CD14-positive monocyte (primary cell): ENCODE data around the gene SOX21. TPM values are rescaled to one million over a fixed set of nuclear protein-coding genes. Genes with fewer than 3 reads are reported as not detected.

Source experiments
- DNase-seq, 3 donors: peaks; one replicate each; pipeline ENCODE4 v3.0.0-alpha.2; 2011 to 2022
- H2AFZ ChIP-seq: 2 replicates; pipeline ENCODE4 v1.6.0; 2012; ENCODE audit warnings: mild to moderate bottlenecking, low read depth, low read length, inconsistent platforms; ENCODE audit not compliant: insufficient read depth, poor library complexity, severe bottlenecking
- H3K27ac ChIP-seq, 2 donors: 1 replicate in 1 of 2; 2 replicates in 1 of 2; pipeline ENCODE4 v1.5.1; 2012 to 2013; ENCODE audit warnings: low read length in 2 of 2, control low read depth in 1 of 2, inconsistent platforms in 1 of 2, low read depth in 1 of 2, mild to moderate bottlenecking in 1 of 2
- H3K27me3 ChIP-seq, 2 donors: one replicate each; pipeline versions ENCODE4 v1.6.0 to v1.6.1; 2011 to 2013; ENCODE audit warnings: low read length in 2 of 2; ENCODE audit not compliant: control insufficient read depth in 2 of 2, insufficient read depth in 2 of 2
- H3K36me3 ChIP-seq, 2 donors: replicated peaks in 1 of 2; 1 replicate in 1 of 2; 2 replicates in 1 of 2; pipeline versions ENCODE4 v1.5.1 to v1.6.1; 2012 to 2013; ENCODE audit warnings: low read length in 2 of 2, control low read depth in 1 of 2, inconsistent platforms in 1 of 2, mild to moderate bottlenecking in 1 of 2; ENCODE audit not compliant: insufficient read depth in 2 of 2, control insufficient read depth in 1 of 2
- H3K4me1 ChIP-seq, 2 donors: 1 replicate in 1 of 2; 2 replicates in 1 of 2; pipeline versions ENCODE4 v1.5.1 to v1.6.1; 2012 to 2013; ENCODE audit warnings: low read length in 2 of 2, control low read depth in 1 of 2, inconsistent platforms in 1 of 2, mild to moderate bottlenecking in 1 of 2, moderate library complexity in 1 of 2; ENCODE audit not compliant: insufficient read depth in 2 of 2, control insufficient read depth in 1 of 2
- H3K4me2 ChIP-seq: replicated peaks from 2 replicates; pipeline ENCODE3; 2012; ENCODE audit warnings: low read length, moderate library complexity, mild to moderate bottlenecking; ENCODE audit not compliant: poor library complexity, severe bottlenecking; ENCODE audit errors: extremely low read depth
- H3K4me3 ChIP-seq, 3 experiments: fragments of 200-600 bp in 1 of 3; sonication (generic) in 1 of 3; replicated peaks in 1 of 3; 1 replicate in 2 of 3; 2 replicates in 1 of 3; pipeline ENCODE4 v1.5.1; 2011 to 2013; ENCODE audit warnings: low read length in 3 of 3, mild to moderate bottlenecking in 3 of 3, control low read depth in 2 of 3, low read depth in 2 of 3, inconsistent platforms in 1 of 3, moderate library complexity in 1 of 3
- H3K79me2 ChIP-seq: 2 replicates; pipeline ENCODE4 v1.6.0; 2012; ENCODE audit warnings: mild to moderate bottlenecking, control low read depth, inconsistent platforms, low read length, moderate library complexity; ENCODE audit not compliant: insufficient read depth
- H3K9ac ChIP-seq: 2 replicates; pipeline ENCODE4 v1.6.0; 2017; ENCODE audit warnings: low read length, mild to moderate bottlenecking; ENCODE audit not compliant: insufficient read depth, poor library complexity, severe bottlenecking
- H3K9me3 ChIP-seq, 2 donors: replicated peaks in 1 of 2; 1 replicate in 1 of 2; 2 replicates in 1 of 2; pipeline versions ENCODE4 v1.5.1 to v1.6.1; 2012 to 2013; ENCODE audit warnings: low read length in 2 of 2, control low read depth in 1 of 2; ENCODE audit not compliant: control insufficient read depth in 1 of 2, insufficient read depth in 1 of 2
- H4K20me1 ChIP-seq: 2 replicates; pipeline ENCODE4 v1.6.0; 2012; ENCODE audit warnings: mild to moderate bottlenecking, low read length, control low read depth, moderate library complexity; ENCODE audit not compliant: insufficient read depth
- H3K27ac Mint-ChIP-seq, 7 donors: one replicate each; pipeline ENCODE4 v1.8.0; 2020; ENCODE audit warnings: mild to moderate bottlenecking in 7 of 7, mixed read lengths in 7 of 7, moderate library complexity in 6 of 7, inconsistent platforms in 2 of 7
- H3K27me3 Mint-ChIP-seq, 3 donors: one replicate each; pipeline ENCODE4 v1.8.0; 2021 to 2022; ENCODE audit warnings: low read depth in 3 of 3, mild to moderate bottlenecking in 3 of 3, mixed read lengths in 3 of 3, moderate library complexity in 3 of 3, inconsistent platforms in 1 of 3
- H3K36me3 Mint-ChIP-seq, 2 donors: one replicate each; pipeline ENCODE4 v1.8.0; 2020; ENCODE audit warnings: mixed read lengths in 2 of 2, inconsistent platforms in 1 of 2, mild to moderate bottlenecking in 1 of 2
- H3K4me1 Mint-ChIP-seq: one replicate; pipeline ENCODE4 v1.8.0; 2020; ENCODE audit warnings: mild to moderate bottlenecking, mixed read lengths
- H3K4me3 Mint-ChIP-seq, 2 donors: one replicate each; pipeline ENCODE4 v1.8.0; 2020; ENCODE audit warnings: mild to moderate bottlenecking in 2 of 2, mixed read lengths in 2 of 2, moderate library complexity in 1 of 2
- H3K9me3 Mint-ChIP-seq, 7 donors: one replicate each; pipeline ENCODE4 v1.8.0; 2020 to 2022; ENCODE audit warnings: mixed read lengths in 7 of 7, mild to moderate bottlenecking in 6 of 7, moderate library complexity in 6 of 7, inconsistent platforms in 2 of 7
- CTCF ChIP-seq: fragments of 200-600 bp; IDR thresholded peaks from one replicate; pipeline ENCODE4 v1.8.0; 2022; ENCODE audit warnings: antibody characterized with exemption, mild to moderate bottlenecking
- WGBS: methylation state at CpG from one replicate; pipeline ENCODE4 v1.1.5; 2013; ENCODE audit warnings: missing lambda C conversion rate; ENCODE audit not compliant: insufficient coverage; 5-methylcytosine and 5-hydroxymethylcytosine counted together
- intact Hi-C, 2 donors: fragments of 100-400 bp; cut with micrococcal nuclease; formaldehyde crosslinking; loops; one replicate each; pipeline versions ENCODE4 v1.15.0 to v1.15.1; 2023
- polyA plus RNA-seq, 3 donors: library from polyadenylated mRNA; depleted of rRNA in 1 of 3; unstranded in 2 of 3; stranded (reverse) in 1 of 3; fragments of 300-500 nt in 2 of 3; fragments of >200 nt in 1 of 3; fragmentation: Illumina TruSeq in 2 of 3; gene quantifications; 1 replicate in 2 of 3; 2 replicates in 1 of 3; pipeline ENCODE4 v1.2.3, GENCODE V29; 2012 to 2021

SOX21 gene
- polyA plus RNA-seq, 3 donors, result not detected

DNA sequence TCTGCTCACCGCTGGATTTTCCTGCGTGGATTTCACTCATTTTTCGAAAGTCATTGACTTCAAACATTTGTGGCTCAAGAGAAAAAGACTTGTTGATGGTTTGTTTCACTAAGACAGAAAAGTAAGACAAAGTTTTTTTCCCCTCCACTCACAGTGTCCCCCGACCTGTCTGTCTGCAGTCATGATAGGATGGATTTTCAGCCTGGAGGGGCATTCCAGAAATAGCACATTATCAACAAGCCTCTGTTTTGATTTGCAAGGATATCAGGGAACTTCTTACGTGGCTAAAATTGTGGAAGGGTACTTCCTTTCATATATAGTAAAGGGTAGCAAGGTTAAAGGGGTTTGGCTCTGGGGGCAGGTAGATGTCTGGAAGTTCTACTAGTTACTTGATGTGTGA, 11.8 kb downstream of the SOX21 start:
- Histone ChIP-seq H3K36me3 (no peaks in the 10 kb centered on the region), H3K27ac (no peak overlapping the region), H3K4me3 (no peak overlapping the region), H3K9me3 (peaks cover 2 to 14% of the 10 kb centered on the region in 2 donors), H3K4me1 (no peaks in the 10 kb centered on the region), H3K4me2 (no peak overlapping the region), H3K27me3 (peaks cover 69 to 76% of the 10 kb centered on the region in 2 donors), H4K20me1 (no peaks in the 10 kb centered on the region), H3K79me2 (no peaks in the 10 kb centered on the region), H3K9ac (no peak overlapping the region), H2AFZ (no peak overlapping the region)
- H3K4me3 Mint-ChIP-seq, result peak overlapping the region in 1 of 2 donors; percentile 78
- intact Hi-C loops, result no loop called here
- 84% methylated on average over 3 of the region's 5 CpGs for WGBS
- TF ChIP-seq CTCF, result no peak
- no peak for DNase-seq
- peaks cover 71 to 84% (median 72%) of the 10 kb centered on the region in 3 donors for H3K27me3 Mint-ChIP-seq
- H3K27ac Mint-ChIP-seq, result no peak overlapping the region
- H3K9me3 Mint-ChIP-seq, result peaks cover 0 to 20% (median 5%) of the 10 kb centered on the region in 7 donors
- peaks cover 0 to 4% of the 10 kb centered on the region in 2 donors for H3K36me3 Mint-ChIP-seq
- H3K4me1 Mint-ChIP-seq, result peaks cover 2% of the 10 kb centered on the region

- Histone ChIP-seq H3K36me3 (no peaks in the 10 kb centered on the region), H2AFZ (no peak overlapping the region), H3K27ac (no peak overlapping the region), H3K4me1 (no peaks in the 10 kb centered on the region), H3K79me2 (no peaks in the 10 kb centered on the region), H3K4me3 (no peak overlapping the region), H3K4me2 (no peak overlapping the region), H4K20me1 (no peaks in the 10 kb centered on the region), H3K9ac (no peak overlapping the region), H3K9me3 (peaks cover 2 to 10% of the 10 kb centered on the region in 2 donors), H3K27me3 (peaks cover 65 to 71% of the 10 kb centered on the region in 2 donors)
- peak overlapping the region in 1 of 2 donors; percentile 78 for H3K4me3 Mint-ChIP-seq
- peaks cover 0 to 4% of the 10 kb centered on the region in 2 donors for H3K36me3 Mint-ChIP-seq
- H3K4me1 Mint-ChIP-seq, result no peaks in the 10 kb centered on the region
- DNase-seq, result no peak
- no peak for TF ChIP-seq CTCF
- H3K27me3 Mint-ChIP-seq, result peaks cover 67 to 80% (median 68%) of the 10 kb centered on the region in 3 donors
- H3K9me3 Mint-ChIP-seq, result peaks cover 0 to 15% (median 4%) of the 10 kb centered on the region in 7 donors
- WGBS, result 80% methylated on average over 1 of the region's 3 CpGs
- no peak overlapping the region for H3K27ac Mint-ChIP-seq
- intact Hi-C loops, result no loop called here
These were observed 12.3 kb downstream of the SOX21 start for GRCh38 chr13:94700051-94700535.
